NCI-H128 (cell line): ENCODE data around the gene ADH5.
"Not testable (repeated sequence)": the region's sequence is repeated elsewhere in the genome, so short reads cannot be mapped to it uniquely, and the experiment has no call there.

ENCODE experiments used
- DNase-seq: peaks from one replicate; lab custom pipeline; 2025; ENCODE audit not compliant: unreplicated experiment; lab: John Stamatoyannopoulos, UW

ADH5 gene

DNA sequence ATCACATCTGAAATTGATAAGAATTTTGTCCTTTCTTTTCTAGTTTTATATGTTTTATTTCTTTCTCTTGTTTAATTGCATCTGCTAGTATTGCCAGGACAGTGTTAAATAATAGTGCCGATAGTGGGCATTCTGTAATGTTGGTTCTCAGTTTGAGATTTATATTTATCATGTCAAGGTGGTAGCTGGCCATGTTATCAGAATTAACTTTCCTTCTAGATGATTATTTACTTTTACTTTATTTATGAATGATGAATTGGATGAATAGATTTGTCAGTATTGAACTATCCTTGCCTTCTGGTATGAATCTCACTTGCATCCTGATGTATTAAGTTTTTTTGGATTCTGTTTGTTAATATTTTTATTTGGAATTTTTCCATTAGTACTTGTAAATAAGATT is 50.4 kb downstream of the ADH5 start:
- no peak for DNase-seq

DNA sequence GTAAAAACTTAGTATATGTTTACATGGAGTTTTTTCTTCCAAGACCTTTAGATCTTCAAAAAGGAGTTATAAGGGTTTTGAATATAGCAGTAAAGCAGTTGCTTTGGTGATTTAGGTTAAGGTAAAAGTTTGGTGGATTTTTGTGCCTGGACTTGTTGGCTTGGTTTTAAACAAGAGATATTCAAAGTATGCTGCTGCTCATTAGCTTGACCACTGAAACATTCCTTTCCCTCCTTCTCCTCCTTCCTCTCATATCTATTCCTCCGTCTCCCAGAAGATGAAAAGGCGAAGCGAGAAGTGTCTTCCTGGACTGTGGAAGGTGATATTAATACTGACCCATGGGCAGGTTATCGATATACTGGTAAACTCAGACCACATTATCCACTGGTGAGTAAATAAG is 54.6 kb downstream of the ADH5 start:
- no peak for DNase-seq

DNA sequence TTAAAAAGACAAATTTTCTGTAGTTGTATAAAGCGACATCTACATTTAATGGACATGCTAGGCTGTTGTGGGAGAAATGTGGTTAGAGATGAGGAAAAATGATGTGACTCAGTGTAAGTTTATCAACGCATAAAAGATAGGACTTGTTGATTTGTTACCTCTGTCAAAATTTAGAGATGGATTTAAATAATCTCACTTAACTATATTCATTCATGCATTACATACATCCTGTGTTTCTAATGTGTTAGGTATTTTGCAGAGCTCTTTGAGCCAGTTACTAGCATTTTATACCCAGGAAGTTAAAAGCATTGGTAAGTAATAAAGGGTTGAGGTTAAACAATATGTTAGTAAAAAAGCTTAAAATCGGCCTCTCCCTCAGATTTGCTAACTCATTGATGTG is 58.7 kb downstream of the ADH5 start:
- DNase-seq = no peak

DNA sequence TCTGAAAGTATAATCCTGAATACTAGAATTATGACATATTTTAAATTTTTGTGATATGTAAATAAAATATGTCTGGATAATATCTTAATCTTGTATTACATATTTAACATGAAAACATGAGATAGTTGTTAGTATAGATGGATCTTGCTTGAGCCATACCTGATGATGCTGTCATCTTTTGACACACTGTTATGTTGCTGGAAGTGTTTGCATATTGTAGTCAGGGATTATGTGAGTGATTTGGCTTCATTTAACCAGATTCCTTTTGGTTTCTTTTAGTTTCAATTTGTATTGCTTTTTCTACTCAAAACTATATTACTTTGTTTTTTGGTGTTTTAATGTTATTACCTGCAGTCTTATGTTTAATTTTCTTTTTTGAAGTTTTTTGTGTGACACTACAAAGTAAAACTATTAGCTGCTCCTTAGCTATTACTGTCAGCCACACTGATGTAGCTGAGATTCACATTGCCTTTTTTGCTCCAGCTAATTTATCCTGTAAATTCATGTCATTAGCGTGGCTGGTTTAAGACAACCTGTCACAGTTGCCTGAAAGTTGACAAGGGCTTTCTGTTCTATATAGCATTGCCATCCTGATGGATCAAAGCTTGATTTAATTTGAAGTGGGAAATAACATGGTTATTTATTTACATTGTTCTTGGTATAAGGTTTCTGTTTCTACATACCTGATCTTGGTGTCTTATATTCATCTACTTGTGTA is 59.4 kb downstream of the ADH5 start:
- DNase-seq = no peak

DNA sequence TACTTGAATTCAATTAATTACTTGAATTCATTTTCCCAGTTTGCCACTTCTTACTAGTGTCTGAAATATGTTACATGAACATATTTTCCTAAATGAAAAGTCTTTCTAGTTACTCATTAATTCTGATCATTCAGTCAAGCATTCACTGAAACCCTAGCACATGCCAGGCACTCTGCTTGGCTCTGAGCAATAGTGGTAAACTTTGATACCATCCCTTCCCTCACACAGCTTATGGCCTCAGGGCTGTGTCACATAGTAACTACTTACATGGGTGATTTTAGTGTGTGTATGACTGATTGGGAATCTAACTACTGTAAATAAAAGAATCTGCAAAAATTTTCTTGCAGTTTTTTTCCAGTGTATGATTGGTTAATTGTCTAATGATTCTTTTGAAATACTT is 60.4 kb downstream of the ADH5 start:
- DNase-seq = no peak

DNA sequence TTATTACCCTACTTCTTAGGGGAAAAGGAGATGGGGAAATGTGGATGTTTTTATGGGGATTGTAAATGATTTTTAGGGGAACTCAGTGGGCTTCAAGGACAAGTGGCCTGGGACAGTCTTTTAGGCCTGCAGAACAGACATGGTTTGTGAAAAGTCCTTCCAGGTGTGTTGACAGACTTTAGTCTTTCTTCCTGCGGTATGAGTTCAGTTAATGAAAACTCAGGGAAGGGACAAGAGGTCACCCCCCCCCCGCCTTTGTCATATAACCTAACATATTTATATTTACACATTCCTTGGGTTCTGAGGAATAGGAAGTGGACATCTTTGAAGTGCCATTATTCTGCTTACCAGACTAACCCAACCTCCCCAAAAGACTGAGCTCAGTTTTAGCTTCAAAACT is 61.3 kb downstream of the ADH5 start:
- DNase-seq = no peak

DNA sequence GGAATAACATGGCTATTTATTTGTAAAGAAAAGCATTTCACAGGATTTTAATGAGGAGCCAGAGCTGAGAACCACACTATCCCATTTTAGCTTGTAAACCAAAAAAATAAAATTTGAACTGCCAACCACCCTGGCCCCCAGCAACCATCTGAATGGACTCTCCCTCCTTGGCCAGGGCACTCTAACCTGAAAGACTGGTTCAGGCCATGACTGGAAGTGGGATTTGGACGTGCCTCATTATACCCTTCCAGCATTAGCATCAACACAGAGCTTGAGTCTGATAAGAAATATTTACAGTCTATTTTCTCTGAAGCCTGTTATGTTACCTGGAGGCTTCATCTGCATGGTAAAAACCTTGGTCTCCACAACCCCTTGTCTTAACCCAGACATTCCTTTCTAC is 63.1 kb downstream of the ADH5 start:
- no peak for DNase-seq

DNA sequence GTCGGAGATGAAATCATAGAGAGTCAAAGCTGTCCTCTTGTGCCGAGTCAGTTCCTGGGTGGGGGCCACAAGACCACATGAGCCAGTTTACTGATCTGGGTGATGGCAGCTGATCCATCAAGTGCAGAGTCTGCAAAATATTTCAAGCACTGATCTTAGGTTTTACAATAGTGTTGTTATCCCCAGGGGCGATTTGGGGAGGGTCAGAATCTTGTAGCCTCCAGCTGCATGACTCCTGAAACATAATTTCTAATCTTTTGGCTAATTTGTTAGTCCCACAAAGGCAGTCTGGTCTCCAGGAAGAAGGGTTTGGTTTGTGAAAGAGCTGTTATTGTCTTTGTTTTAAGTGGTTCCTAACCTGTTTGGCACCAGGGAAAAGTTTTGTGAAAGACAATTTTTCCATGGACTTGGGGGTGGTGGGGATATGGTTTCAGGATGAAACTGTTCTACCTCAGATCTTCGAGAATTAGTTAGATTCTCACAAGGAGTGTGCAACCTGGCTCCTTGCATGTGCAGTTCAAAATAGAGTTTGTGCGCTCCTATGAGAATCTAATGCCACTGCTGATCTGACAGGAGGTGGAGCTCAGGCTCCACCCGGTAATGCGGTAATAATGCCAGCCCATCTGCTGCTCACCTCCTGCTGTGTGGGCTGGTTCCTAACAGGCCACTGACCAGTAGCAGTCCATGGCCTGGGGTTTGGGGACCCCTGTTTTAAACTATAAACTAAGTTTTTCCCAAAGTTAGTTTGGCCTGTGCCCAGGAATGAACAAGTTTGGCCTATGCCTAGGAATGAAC is 63.9 kb downstream of the ADH5 start:
- DNase-seq = no peak

DNA sequence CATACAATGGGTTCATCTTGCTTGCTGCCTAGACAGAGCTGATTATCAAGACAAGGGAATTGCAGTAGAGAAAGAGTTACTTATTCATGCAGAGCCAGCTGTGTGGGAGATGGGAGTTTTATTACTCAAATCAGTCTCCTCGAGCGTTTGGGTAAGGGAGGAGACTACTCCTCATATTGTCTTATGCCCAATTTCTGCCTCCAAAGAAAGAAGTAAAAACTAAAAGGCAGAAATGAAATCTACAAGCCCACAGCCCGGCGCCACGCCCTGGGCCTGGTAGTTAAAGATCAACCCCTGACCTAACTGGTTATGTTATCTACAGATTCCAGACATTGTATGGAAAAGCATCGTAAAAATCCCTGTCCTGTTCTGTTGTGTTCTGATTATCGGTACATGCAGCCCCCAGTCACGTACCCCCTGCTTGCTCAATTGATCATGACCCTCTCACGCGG is 64.8 kb downstream of the ADH5 start:
- not testable (repeated sequence) for DNase-seq

DNA sequence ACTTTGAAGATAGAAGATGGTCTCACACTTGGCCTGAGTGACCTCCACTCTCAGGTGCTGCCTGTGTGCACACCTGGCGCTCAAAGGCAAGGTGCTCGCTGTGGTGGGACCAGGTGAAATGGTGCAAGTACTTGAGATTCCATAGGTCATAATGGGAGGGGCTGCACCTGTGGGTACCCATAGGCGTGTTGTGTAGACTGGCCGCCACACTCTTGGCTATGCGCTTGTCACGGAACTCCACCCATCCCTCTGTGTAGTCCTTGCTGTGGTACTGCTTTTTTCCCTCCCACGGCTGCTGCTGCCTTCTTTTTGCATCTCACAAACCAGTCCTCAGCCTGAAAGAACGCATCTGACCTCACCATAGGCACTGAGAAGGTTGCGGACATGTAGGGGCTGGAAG is 66.0 kb downstream of the ADH5 start:
- DNase-seq = no peak

DNA sequence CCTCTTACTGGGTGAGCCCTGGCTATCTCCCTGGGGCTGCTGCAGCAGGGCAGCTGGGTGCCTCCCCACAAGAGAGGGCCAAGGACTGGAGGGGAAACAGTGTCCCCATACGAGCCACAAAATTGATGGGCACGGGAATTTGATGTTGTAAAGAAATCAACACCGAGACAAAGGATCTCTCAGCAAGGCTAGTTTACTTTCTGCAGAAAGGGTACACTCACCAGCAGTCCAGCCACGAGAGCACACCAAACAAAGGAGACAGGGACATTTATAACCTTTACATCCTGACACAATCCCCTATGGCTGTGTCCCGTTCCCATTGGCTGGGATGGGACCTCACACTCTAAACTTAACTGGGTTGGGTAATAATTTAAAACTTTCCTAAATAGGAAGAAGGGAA is 67.2 kb downstream of the ADH5 start:
- DNase-seq = no peak
